Neural progenitor cell (in vitro differentiated cells): ENCODE data around the gene CSTA. TPM values are rescaled to one million over a fixed set of nuclear protein-coding genes. Genes with fewer than 3 reads are reported as not detected.

Source experiments
- DNase-seq: peaks from one replicate; pipeline ENCODE4 v3.0.0-alpha.2; 2016; ENCODE audit warnings: low spot score
- H2AFZ ChIP-seq: fragments of 200-600 bp; sonication (generic); replicated peaks from 2 replicates; pipeline ENCODE4 v1.6.1; 2016; ENCODE audit warnings: antibody characterized with exemption
- H3F3A ChIP-seq: fragments of 200-600 bp; sonication (generic); 2 replicates; pipeline ENCODE4 v1.6.1; 2016; ENCODE audit warnings: antibody characterized with exemption, low read depth
- H3K27ac ChIP-seq: fragments of 200-600 bp; sonication (generic); 2 replicates; pipeline ENCODE4 v1.5.1; 2016; ENCODE audit warnings: mild to moderate bottlenecking
- H3K27me3 ChIP-seq: fragments of 200-600 bp; sonication (generic); 2 replicates; pipeline ENCODE4 v1.6.1; 2016; ENCODE audit warnings: mild to moderate bottlenecking, moderate library complexity
- H3K36me3 ChIP-seq: fragments of 200-600 bp; sonication (generic); 2 replicates; pipeline ENCODE4 v1.5.1; 2016
- H3K4me1 ChIP-seq: fragments of 200-600 bp; sonication (generic); 2 replicates; pipeline ENCODE4 v1.6.1; 2016; ENCODE audit warnings: mixed run types
- H3K4me2 ChIP-seq: fragments of 200-600 bp; sonication (generic); 2 replicates; pipeline ENCODE4 v1.6.1; 2016
- H3K4me3 ChIP-seq: fragments of 200-600 bp; sonication (generic); 2 replicates; pipeline ENCODE4 v1.5.1; 2016
- H3K79me2 ChIP-seq: fragments of 200-600 bp; sonication (generic); 2 replicates; pipeline ENCODE4 v1.6.1; 2016; ENCODE audit warnings: low read depth
- H3K9ac ChIP-seq: fragments of 200-600 bp; sonication (generic); 2 replicates; pipeline ENCODE4 v1.6.1; 2016
- H3K9me3 ChIP-seq: fragments of 200-600 bp; sonication (generic); 2 replicates; pipeline ENCODE4 v1.5.1; 2016; ENCODE audit warnings: low read depth
- H4K20me1 ChIP-seq: fragments of 200-600 bp; sonication (generic); 2 replicates; pipeline ENCODE4 v1.6.1; 2016; ENCODE audit warnings: low read depth
- H3K27ac Mint-ChIP-seq: 3 replicates; pipeline ENCODE4 v1.8.0; 2021; ENCODE audit warnings: mixed read lengths
- H3K27me3 Mint-ChIP-seq: 2 replicates; pipeline ENCODE4 v1.8.0; 2022; ENCODE audit warnings: low read depth, mild to moderate bottlenecking, inconsistent platforms, moderate library complexity, mixed read lengths; ENCODE audit not compliant: insufficient read depth
- H3K36me3 Mint-ChIP-seq: 3 replicates; pipeline ENCODE4 v1.8.0; 2021; ENCODE audit warnings: mixed read lengths
- H3K4me1 Mint-ChIP-seq: 3 replicates; pipeline ENCODE4 v1.8.0; 2021; ENCODE audit warnings: mixed read lengths
- H3K4me3 Mint-ChIP-seq: 3 replicates; pipeline ENCODE4 v1.8.0; 2021; ENCODE audit warnings: mild to moderate bottlenecking, moderate library complexity, mixed read lengths
- H3K9me3 Mint-ChIP-seq: 3 replicates; pipeline ENCODE4 v1.8.0; 2020; ENCODE audit warnings: mixed read lengths
- CTCF ChIP-seq: fragments of 200-600 bp; sonication (generic); IDR thresholded peaks from 2 replicates; pipeline ENCODE4 v1.5.1; 2017; ENCODE audit warnings: antibody characterized with exemption, mild to moderate bottlenecking
- EZH2 ChIP-seq: fragments of 200-600 bp; sonication (generic); IDR thresholded peaks from 2 replicates; pipeline ENCODE4 v1.6.1; 2017; ENCODE audit warnings: antibody characterized with exemption, mild to moderate bottlenecking, moderate library complexity
- EZH2phosphoT487 ChIP-seq: fragments of 200-600 bp; sonication (generic); IDR thresholded peaks from 2 replicates; pipeline ENCODE4 v1.6.1; 2017; ENCODE audit warnings: antibody characterized with exemption
- total RNA-seq: library from RNA; depleted of rRNA; stranded (reverse); fragments of >200 nt; gene quantifications from 2 replicates; pipeline ENCODE4 v1.2.3, GENCODE V29; 2015; ENCODE audit warnings: low replicate concordance

Gene CSTA
- total RNA-seq, 1 donor from 2014 or later, result not detected

GRCh38 chr3:122315619-122316018, 9.4 kb upstream of the CSTA start:
- no peaks in the 10 kb centered on the region for H3K27me3 Mint-ChIP-seq
- peak; percentile 19 for DNase-seq
- no peak overlapping the region for H3K4me3 ChIP-seq

GRCh38 chr3:122316368-122316767, 8.7 kb upstream of the CSTA start:
- Histone ChIP-seq H3K27me3 (no peaks in the 10 kb centered on the region), H3K36me3 (no peaks in the 10 kb centered on the region), H4K20me1 (no peaks in the 10 kb centered on the region), H3K9ac (no peak overlapping the region), H2AFZ (no peak overlapping the region), H3K4me3 (no peak overlapping the region), H3K79me2 (no peaks in the 10 kb centered on the region), H3K4me1 (no peaks in the 10 kb centered on the region), H3K9me3 (no peaks in the 10 kb centered on the region), H3K4me2 (no peak overlapping the region), H3K27ac (no peak overlapping the region), H3F3A (no peaks in the 10 kb centered on the region)
- Mint-ChIP-seq H3K4me3 (no peak overlapping the region), H3K27me3 (peaks cover under 1% of the 10 kb centered on the region), H3K36me3 (no peaks in the 10 kb centered on the region), H3K4me1 (no peaks in the 10 kb centered on the region), H3K27ac (no peak overlapping the region), H3K9me3 (peaks cover 3% of the 10 kb centered on the region)
- no peak for DNase-seq
- TF ChIP-seq EZH2 (no peak), CTCF (no peak), EZH2phosphoT487 (no peak)

More at GRCh38 chr3:122315619-122316018, 9.4 kb upstream of the CSTA start:
- Mint-ChIP-seq H3K4me1 (no peaks in the 10 kb centered on the region), H3K27ac (no peak overlapping the region), H3K36me3 (no peaks in the 10 kb centered on the region), H3K9me3 (peaks cover 3% of the 10 kb centered on the region), H3K4me3 (no peak overlapping the region)
- no peak for TF ChIP-seq EZH2phosphoT487
- TF ChIP-seq CTCF, result peak; percentile 11
- Histone ChIP-seq H3K9ac (no peak overlapping the region), H4K20me1 (no peaks in the 10 kb centered on the region), H3K36me3 (no peaks in the 10 kb centered on the region), H3K4me2 (no peak overlapping the region), H3K9me3 (no peaks in the 10 kb centered on the region), H3K79me2 (no peaks in the 10 kb centered on the region), H3K27me3 (no peaks in the 10 kb centered on the region), H3F3A (no peaks in the 10 kb centered on the region), H3K4me1 (no peaks in the 10 kb centered on the region), H3K27ac (no peak overlapping the region), H2AFZ (peak overlapping the region; percentile 79)

GRCh38 chr3:122318620-122319019, 6.4 kb upstream of the CSTA start:
- DNase-seq, result no peak
- TF ChIP-seq EZH2phosphoT487 (no peak), CTCF (no peak), EZH2 (no peak)
- no peaks in the 10 kb centered on the region for H3K27me3 ChIP-seq
- no peaks in the 10 kb centered on the region for H3K79me2 ChIP-seq
- H2AFZ ChIP-seq, result no peak overlapping the region
- no peaks in the 10 kb centered on the region for H3K9me3 ChIP-seq
- no peaks in the 10 kb centered on the region for H3K36me3 ChIP-seq
- H4K20me1 ChIP-seq, result no peaks in the 10 kb centered on the region
- no peak overlapping the region for H3K4me3 ChIP-seq
- H3K27ac ChIP-seq, result no peak overlapping the region
- no peaks in the 10 kb centered on the region for H3F3A ChIP-seq
- peaks cover 3% of the 10 kb centered on the region for H3K9me3 Mint-ChIP-seq
- no peak overlapping the region for H3K9ac ChIP-seq
- no peaks in the 10 kb centered on the region for H3K36me3 Mint-ChIP-seq
- no peaks in the 10 kb centered on the region for H3K4me1 ChIP-seq
- H3K4me2 ChIP-seq, result no peak overlapping the region
- H3K4me1 Mint-ChIP-seq, result no peaks in the 10 kb centered on the region
- H3K27me3 Mint-ChIP-seq, result peaks cover 2% of the 10 kb centered on the region
- H3K27ac Mint-ChIP-seq, result no peak overlapping the region
- no peak overlapping the region for H3K4me3 Mint-ChIP-seq
